ENCODE data around the gene TFB1M.

DNA sequence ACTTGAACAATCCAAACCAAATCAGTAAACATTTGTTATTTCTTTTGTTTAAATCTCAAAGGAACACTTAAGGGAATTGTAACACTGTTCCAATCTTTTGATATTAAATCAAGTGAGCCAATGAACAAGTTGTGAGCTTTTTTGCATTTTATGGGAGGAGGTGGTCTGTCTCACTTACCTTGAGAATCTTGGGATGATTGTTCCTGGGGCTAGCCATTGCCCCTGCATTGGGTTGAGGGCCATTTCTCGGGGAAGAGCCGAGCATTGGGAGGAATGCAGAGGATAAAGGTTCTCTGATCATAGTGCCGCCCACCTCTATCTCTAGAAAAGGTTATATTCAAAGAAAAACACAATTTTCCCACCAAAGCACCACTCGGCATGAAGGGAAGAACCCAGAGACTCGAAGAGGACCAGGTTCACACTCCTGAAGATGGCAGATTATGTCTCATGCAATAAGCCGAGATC, 13.8 kb upstream of the TFB1M start:
- no peak for TF ChIP-seq EZH2phosphoT487 (IDR thresholded peaks at IDR 0.05; ENCODE audit: low read depth, severe bottlenecking, unreplicated experiment)
- no peak for TF ChIP-seq CTCF (IDR thresholded peaks at IDR 0.05; ENCODE audit: poor library complexity)

Data from hepatocyte (in vitro differentiated cells).